KOPT-K1 (cell line): ENCODE results near the gene PDSS1.
"Not testable (repeated sequence)": the region's sequence is repeated elsewhere in the genome, so short reads cannot be mapped to it uniquely, and the experiment has no call there.

Experiments used
- H3K27ac ChIP-seq: fragments of 200-600 bp; sonication (generic); 2 replicates; pipeline ENCODE4 v1.5.1; 2016; ENCODE audit warnings: antibody characterized with exemption, mild to moderate bottlenecking, low read depth, low read length; ENCODE audit not compliant: poor library complexity, severe bottlenecking
- H3K36me3 ChIP-seq: fragments of 200-600 bp; sonication (generic); 2 replicates; pipeline ENCODE4 v1.5.1; 2017; ENCODE audit warnings: antibody characterized with exemption, mild to moderate bottlenecking, low read length, moderate library complexity; ENCODE audit not compliant: insufficient read depth
- H3K9me3 ChIP-seq: fragments of 200-600 bp; sonication (generic); 2 replicates; pipeline ENCODE4 v1.5.1; 2017; ENCODE audit warnings: antibody characterized with exemption, low read length, mild to moderate bottlenecking; ENCODE audit not compliant: insufficient read depth, poor library complexity, severe bottlenecking

The PDSS1 gene

GRCh38 chr10:26689399-26689798, 8.1 kb upstream of the PDSS1 start:
- Histone ChIP-seq H3K36me3 (no peaks in the 10 kb centered on the region), H3K27ac (no peak overlapping the region), H3K9me3 (no peaks in the 10 kb centered on the region)

- Histone ChIP-seq H3K27ac (no peak overlapping the region), H3K9me3 (no peaks in the 10 kb centered on the region), H3K36me3 (no peaks in the 10 kb centered on the region)
Observed at GRCh38 chr10:26690731-26691475, 6.6 kb upstream of the PDSS1 start.

- not testable (repeated sequence) for H3K27ac ChIP-seq, H3K9me3 ChIP-seq
Observed at GRCh38 chr10:26694536-26694935, 3.0 kb upstream of the PDSS1 start.

GRCh38 chr10:26696786-26697162, 727 bp upstream of the PDSS1 start:
- peak overlapping the region; percentile 82 for H3K27ac ChIP-seq

More at GRCh38 chr10:26694536-26694935, 3.0 kb upstream of the PDSS1 start:
- not testable (repeated sequence) for H3K36me3 ChIP-seq

DNA sequence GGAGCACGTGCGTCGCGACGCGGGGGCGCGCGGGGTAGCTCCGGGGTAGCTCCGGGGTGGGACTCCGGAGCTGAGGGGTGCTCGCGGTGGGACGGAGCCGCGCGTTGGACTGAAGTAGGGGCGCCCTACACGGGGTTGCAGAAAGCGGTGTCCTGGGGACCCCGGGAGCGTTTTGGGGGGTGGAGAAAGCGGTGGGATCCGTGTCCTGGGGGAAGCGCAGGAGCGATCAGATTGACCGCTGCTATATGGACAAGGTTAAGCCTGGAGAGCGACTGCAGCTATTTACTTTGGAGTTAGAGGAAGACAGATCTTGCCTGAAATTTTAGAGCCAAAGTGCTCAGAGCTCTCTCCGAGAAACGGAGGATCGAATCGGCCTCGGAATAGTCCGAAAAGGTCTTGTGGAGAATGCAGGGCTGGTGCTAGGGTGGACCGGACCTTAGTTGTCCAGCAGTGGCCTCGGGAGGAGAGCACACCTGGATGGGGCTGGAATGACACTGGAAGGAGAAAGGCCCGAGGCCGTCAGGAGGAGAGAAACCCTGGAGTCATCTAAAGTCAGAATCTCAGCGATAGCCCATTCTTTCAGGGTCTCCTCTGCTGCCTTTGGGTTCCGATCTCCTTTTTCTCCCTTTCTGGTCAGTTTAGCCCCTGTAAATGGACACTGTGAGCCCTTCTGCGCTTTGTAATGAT, 564 bp downstream of the PDSS1 start:
- peak overlapping the region; percentile 82 for H3K27ac ChIP-seq
- H3K36me3 ChIP-seq, result peaks cover 36% of the 10 kb centered on the region
- H3K9me3 ChIP-seq, result no peaks in the 10 kb centered on the region

More at GRCh38 chr10:26696786-26697162, 727 bp upstream of the PDSS1 start:
- Histone ChIP-seq H3K9me3 (no peaks in the 10 kb centered on the region), H3K36me3 (peaks cover 23% of the 10 kb centered on the region)

GRCh38 chr10:26698909-26699308, 1.4 kb downstream of the PDSS1 start:
- H3K36me3 ChIP-seq, result peaks cover 43% of the 10 kb centered on the region
- peak overlapping the region; percentile 82 for H3K27ac ChIP-seq
- H3K9me3 ChIP-seq, result no peaks in the 10 kb centered on the region

- Histone ChIP-seq H3K27ac (no peak overlapping the region), H3K36me3 (peaks cover 50% of the 10 kb centered on the region), H3K9me3 (no peaks in the 10 kb centered on the region)
Observed at GRCh38 chr10:26699631-26700030, 2.1 kb downstream of the PDSS1 start.

- no peaks in the 10 kb centered on the region for H3K9me3 ChIP-seq
- no peak overlapping the region for H3K27ac ChIP-seq
- H3K36me3 ChIP-seq, result peaks cover 65% of the 10 kb centered on the region
Observed at GRCh38 chr10:26700884-26701630, 3.6 kb downstream of the PDSS1 start.

DNA sequence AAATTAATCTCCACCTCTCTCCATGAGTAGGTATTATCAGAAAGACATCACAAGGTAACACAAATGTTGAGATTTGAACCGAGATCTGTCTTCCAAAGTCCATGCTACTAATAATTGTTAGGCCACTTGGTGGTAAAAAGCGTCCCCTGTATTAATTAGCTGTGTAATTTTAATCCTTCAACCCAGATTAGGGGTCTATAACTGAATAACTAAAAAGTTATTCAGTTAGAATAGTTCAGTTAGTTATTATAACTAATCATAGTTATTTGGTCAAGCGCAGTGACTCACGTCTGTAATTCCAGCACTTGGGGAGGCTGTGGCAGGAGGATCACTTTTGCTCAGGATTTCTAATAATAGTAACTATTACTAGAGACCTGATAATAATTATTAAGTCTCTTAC, 5.6 kb downstream of the PDSS1 start:
- H3K27ac ChIP-seq, result no peak overlapping the region
- H3K9me3 ChIP-seq, result no peaks in the 10 kb centered on the region
- peaks cover 85% of the 10 kb centered on the region for H3K36me3 ChIP-seq

DNA sequence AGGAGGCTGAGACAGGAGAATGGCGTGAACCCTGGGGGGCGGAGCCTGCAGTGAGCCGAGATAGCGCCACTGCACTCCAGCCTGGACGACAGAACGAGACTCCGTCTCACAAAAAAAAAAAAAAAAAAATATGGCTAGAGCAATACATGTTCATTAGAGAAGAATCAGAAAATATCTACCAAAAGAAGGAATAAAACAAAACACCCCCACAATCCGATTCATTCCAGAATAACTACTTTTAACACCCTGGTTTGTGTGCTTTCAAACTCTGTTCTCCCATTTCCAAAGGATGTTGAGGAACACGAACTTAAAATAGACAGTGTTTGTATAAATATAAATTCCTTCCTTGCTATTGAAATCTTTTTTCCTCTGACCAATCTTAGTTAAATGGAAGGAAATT, 6.5 kb downstream of the PDSS1 start:
- Histone ChIP-seq H3K27ac (no peak overlapping the region), H3K36me3 (peaks cover 94% of the 10 kb centered on the region), H3K9me3 (no peaks in the 10 kb centered on the region)

DNA sequence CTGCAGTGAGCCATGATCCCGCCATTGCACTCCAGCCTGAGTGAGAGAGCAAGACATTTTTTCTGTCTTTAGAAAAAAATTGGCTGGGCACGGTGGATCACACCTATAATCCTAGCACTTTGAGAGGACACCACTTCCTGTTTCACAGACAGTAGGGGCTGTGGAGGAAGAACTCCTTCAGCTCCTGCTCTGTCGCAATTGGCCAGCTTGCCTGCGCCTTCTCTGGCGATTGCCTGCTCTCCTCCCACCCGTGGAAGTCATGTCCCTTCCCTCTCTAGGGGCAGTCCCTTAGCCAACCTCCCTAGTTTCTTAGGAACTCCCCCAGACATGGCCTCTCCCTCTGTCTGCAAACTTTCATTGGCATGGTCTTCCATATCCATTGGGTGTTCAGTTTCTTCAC, 8.7 kb downstream of the PDSS1 start:
- Histone ChIP-seq H3K9me3 (no peaks in the 10 kb centered on the region), H3K27ac (no peak overlapping the region), H3K36me3 (peaks cover 85% of the 10 kb centered on the region)

DNA sequence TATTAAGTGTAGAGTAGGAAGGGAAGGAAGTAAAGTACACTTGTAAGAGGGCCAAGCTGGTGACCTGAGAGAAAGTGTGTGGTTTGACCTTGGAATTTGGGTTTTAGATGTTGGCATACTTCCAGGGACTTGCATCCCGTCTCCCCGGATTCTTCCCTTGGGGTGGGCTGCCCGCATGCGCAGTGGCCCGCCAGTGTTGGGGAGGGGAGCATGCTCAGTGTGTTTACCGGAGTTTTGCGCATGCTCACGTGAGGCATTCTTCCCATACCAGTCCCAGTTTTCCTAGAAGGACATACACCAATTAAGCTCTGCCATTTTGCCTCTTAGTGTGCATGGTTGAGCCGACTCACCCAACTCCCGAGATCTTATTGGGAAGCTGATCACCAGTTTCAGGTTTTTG, 9.4 kb downstream of the PDSS1 start:
- Histone ChIP-seq H3K36me3 (peaks cover 78% of the 10 kb centered on the region), H3K27ac (no peak overlapping the region), H3K9me3 (no peaks in the 10 kb centered on the region)

DNA sequence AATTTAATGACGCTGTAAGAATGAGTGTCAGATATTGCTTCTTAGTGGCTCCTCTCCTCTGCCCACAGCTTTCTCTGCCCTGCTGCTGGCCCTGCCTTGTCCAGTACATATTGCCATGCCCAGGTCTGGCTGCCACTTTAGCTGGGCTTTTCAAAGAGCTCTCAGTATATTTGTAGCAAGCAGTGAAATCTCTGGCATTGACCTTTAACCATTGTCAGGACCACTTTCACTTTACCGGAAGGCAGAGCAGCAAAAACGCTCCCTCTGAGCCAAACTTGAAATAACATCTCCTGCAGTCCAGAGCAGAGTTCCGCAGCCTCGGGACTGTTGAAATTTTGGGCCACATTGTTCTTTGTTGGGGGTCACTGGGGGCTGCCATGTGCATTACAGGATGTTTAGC, 13.8 kb downstream of the PDSS1 start:
- peaks cover 69% of the 10 kb centered on the region for H3K36me3 ChIP-seq
- no peak overlapping the region for H3K27ac ChIP-seq
- no peaks in the 10 kb centered on the region for H3K9me3 ChIP-seq

- Histone ChIP-seq H3K9me3 (no peaks in the 10 kb centered on the region), H3K36me3 (peaks cover 69% of the 10 kb centered on the region), H3K27ac (no peak overlapping the region)
Observed at GRCh38 chr10:26714415-26715136, 17.1 kb downstream of the PDSS1 start.

- Histone ChIP-seq H3K36me3 (peaks cover 72% of the 10 kb centered on the region), H3K27ac (no peak overlapping the region), H3K9me3 (no peaks in the 10 kb centered on the region)
Observed at GRCh38 chr10:26715137-26715487, 17.6 kb downstream of the PDSS1 start.
